ENCODE results near the gene CAPN5. TPM values are rescaled to one million over a fixed set of nuclear protein-coding genes. Genes with fewer than 3 reads are reported as not detected.

Gene CAPN5
- total and polyA plus RNA-seq, 4 donors = 6.5 to 25.8 (median 18.2) TPM

DNA sequence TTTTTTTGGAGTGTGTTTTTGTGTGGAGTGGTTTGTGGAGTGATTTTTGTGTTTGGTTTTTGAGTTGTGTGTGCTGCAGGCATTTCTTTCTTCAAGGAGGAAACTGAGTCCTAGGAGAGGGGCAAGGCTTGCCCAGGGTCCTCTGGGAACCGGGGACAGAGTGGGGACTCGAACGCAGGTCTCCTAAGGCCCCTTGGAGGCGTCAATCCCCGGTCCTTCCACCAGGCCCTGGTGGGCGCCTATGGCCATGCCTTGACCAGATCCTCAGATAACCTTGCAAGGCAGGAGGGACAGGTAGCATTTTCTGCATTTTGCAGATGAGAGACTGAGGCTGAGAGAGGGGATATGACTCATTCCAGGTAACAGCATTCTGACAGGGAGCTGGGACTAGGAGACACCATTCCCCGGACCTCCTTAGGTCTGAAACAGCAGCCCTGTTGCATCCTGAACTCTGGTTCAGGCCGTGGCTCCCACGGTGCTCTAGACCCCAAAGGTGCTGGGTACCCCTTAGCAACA is 100.4 kb downstream of the CAPN5 start:
- WGBS = 93% methylated on average over 9 of the region's 9 CpGs
- DNase-seq (ENCODE audit: low spot score) = no peak
- H3K4me1 ChIP-seq (ENCODE audit: control insufficient read depth in 4 of 4, insufficient read depth in 4 of 4, low read length in 3 of 4) = peaks cover 4 to 15% (median 10%) of the 10 kb centered on the region in 4 donors
- H3K9me3 ChIP-seq (ENCODE audit: control insufficient read depth in 4 of 4, low read length in 3 of 4) = no peaks in the 10 kb centered on the region
- TF ChIP-seq, protein P1, sequence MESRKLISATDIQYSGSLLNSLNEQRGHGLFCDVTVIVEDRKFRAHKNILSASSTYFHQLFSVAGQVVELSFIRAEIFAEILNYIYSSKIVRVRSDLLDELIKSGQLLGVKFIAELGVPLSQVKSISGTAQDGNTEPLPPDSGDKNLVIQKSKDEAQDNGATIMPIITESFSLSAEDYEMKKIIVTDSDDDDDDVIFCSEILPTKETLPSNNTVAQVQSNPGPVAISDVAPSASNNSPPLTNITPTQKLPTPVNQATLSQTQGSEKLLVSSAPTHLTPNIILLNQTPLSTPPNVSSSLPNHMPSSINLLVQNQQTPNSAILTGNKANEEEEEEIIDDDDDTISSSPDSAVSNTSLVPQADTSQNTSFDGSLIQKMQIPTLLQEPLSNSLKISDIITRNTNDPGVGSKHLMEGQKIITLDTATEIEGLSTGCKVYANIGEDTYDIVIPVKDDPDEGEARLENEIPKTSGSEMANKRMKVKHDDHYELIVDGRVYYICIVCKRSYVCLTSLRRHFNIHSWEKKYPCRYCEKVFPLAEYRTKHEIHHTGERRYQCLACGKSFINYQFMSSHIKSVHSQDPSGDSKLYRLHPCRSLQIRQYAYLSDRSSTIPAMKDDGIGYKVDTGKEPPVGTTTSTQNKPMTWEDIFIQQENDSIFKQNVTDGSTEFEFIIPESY (IDR thresholded peaks at IDR 0.05) = no peak
- TF ChIP-seq HNF4A (conservative IDR thresholded peaks at IDR 0.05) (no peak), HNF4G (IDR thresholded peaks at IDR 0.05) (no peak), NR2F2 (IDR thresholded peaks at IDR 0.05) (no peak), RAD21 (IDR thresholded peaks at IDR 0.05) (no peak), JUND (IDR thresholded peaks at IDR 0.05) (no peak), FOXA2 (IDR thresholded peaks at IDR 0.05) (no peak), RXRA (IDR thresholded peaks at IDR 0.05) (no peak), YY1 (IDR thresholded peaks at IDR 0.05) (no peak), EGR1 (IDR thresholded peaks at IDR 0.05; ENCODE audit: low read depth in 2 of 2) (no peak), GABPA (IDR thresholded peaks at IDR 0.05 in 1 of 2, conservative IDR thresholded peaks at IDR 0.05 in 1 of 2) (no peak), TAF1 (conservative IDR thresholded peaks at IDR 0.05) (no peak), FOXA1 (IDR thresholded peaks at IDR 0.05) (no peak)
- TF ChIP-seq, protein P2, sequence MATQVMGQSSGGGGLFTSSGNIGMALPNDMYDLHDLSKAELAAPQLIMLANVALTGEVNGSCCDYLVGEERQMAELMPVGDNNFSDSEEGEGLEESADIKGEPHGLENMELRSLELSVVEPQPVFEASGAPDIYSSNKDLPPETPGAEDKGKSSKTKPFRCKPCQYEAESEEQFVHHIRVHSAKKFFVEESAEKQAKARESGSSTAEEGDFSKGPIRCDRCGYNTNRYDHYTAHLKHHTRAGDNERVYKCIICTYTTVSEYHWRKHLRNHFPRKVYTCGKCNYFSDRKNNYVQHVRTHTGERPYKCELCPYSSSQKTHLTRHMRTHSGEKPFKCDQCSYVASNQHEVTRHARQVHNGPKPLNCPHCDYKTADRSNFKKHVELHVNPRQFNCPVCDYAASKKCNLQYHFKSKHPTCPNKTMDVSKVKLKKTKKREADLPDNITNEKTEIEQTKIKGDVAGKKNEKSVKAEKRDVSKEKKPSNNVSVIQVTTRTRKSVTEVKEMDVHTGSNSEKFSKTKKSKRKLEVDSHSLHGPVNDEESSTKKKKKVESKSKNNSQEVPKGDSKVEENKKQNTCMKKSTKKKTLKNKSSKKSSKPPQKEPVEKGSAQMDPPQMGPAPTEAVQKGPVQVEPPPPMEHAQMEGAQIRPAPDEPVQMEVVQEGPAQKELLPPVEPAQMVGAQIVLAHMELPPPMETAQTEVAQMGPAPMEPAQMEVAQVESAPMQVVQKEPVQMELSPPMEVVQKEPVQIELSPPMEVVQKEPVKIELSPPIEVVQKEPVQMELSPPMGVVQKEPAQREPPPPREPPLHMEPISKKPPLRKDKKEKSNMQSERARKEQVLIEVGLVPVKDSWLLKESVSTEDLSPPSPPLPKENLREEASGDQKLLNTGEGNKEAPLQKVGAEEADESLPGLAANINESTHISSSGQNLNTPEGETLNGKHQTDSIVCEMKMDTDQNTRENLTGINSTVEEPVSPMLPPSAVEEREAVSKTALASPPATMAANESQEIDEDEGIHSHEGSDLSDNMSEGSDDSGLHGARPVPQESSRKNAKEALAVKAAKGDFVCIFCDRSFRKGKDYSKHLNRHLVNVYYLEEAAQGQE (IDR thresholded peaks at IDR 0.05) = no peak
- TF ChIP-seq, protein P3, sequence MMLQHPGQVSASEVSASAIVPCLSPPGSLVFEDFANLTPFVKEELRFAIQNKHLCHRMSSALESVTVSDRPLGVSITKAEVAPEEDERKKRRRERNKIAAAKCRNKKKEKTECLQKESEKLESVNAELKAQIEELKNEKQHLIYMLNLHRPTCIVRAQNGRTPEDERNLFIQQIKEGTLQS (IDR thresholded peaks at IDR 0.05) = no peak
- TF ChIP-seq, protein P4, sequence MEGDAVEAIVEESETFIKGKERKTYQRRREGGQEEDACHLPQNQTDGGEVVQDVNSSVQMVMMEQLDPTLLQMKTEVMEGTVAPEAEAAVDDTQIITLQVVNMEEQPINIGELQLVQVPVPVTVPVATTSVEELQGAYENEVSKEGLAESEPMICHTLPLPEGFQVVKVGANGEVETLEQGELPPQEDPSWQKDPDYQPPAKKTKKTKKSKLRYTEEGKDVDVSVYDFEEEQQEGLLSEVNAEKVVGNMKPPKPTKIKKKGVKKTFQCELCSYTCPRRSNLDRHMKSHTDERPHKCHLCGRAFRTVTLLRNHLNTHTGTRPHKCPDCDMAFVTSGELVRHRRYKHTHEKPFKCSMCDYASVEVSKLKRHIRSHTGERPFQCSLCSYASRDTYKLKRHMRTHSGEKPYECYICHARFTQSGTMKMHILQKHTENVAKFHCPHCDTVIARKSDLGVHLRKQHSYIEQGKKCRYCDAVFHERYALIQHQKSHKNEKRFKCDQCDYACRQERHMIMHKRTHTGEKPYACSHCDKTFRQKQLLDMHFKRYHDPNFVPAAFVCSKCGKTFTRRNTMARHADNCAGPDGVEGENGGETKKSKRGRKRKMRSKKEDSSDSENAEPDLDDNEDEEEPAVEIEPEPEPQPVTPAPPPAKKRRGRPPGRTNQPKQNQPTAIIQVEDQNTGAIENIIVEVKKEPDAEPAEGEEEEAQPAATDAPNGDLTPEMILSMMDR (IDR thresholded peaks at IDR 0.05; ENCODE audit: low read depth, low read length, missing input control) = no peak
- TF ChIP-seq, protein P5, sequence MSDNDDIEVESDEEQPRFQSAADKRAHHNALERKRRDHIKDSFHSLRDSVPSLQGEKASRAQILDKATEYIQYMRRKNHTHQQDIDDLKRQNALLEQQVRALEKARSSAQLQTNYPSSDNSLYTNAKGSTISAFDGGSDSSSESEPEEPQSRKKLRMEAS (IDR thresholded peaks at IDR 0.05) = no peak
- H3K4me3 ChIP-seq (ENCODE audit: low read depth in 1 of 3, low read length in 3 of 3) = no peak overlapping the region
- H3K36me3 ChIP-seq (ENCODE audit: control insufficient read depth in 4 of 4, insufficient read depth in 3 of 4, low read depth in 1 of 4, low read length in 3 of 4) = peaks cover 0 to 18% (median 8%) of the 10 kb centered on the region in 4 donors
- H3K27ac ChIP-seq (ENCODE audit: low read depth in 1 of 2, low read length in 2 of 2) = no peak overlapping the region
- H3K27me3 ChIP-seq (ENCODE audit: control insufficient read depth in 4 of 4, insufficient read depth in 4 of 4, low read length in 3 of 4) = no peaks in the 10 kb centered on the region
- H3K9ac ChIP-seq (ENCODE audit: low read depth in 1 of 2, low read length in 2 of 2) = no peak overlapping the region

Measured in liver (tissue), 9 donors.